ENCODE data around the gene TEX22. TPM values are rescaled to one million over a fixed set of nuclear protein-coding genes. Genes with fewer than 3 reads are reported as not detected.

The TEX22 gene
- total RNA-seq, 1 experiment from 2014 or later, result 2.6 TPM

- TF ChIP-seq CTCF (conservative IDR thresholded peaks at IDR 0.05), result no peak
- TF ChIP-seq EZH2 (IDR thresholded peaks at IDR 0.05; ENCODE audit: low read depth), result no peak
- BruUV-seq (replicated peaks), result no TSS peak
- no peaks in the 10 kb centered on the region for H3K4me1 ChIP-seq (replicated peaks; ENCODE audit: insufficient read depth)
- H3K27me3 ChIP-seq (ENCODE audit: insufficient read depth, low read depth), result no peaks in the 10 kb centered on the region
- intact Hi-C loops (cut with micrococcal nuclease; ENCODE audit: unreplicated experiment), result loop anchor here (5.0 kb wide), 2 partner anchors 148 to 683 kb away; no protein-coding TSS in a partner anchor
- no peaks in the 10 kb centered on the region for H3K9me3 ChIP-seq (ENCODE audit: insufficient read depth, low read depth)
- no peak for DNase-seq
- no peaks in the 10 kb centered on the region for H3K79me2 ChIP-seq (ENCODE audit: low read depth)
- no peak overlapping the region for H3K4me2 ChIP-seq
- no peak overlapping the region for H2AFZ ChIP-seq
- no peaks in the 10 kb centered on the region for H3K9me2 ChIP-seq (ENCODE audit: insufficient read depth)
- no peak overlapping the region for H3K27ac ChIP-seq
- H4K20me1 ChIP-seq (ENCODE audit: insufficient read depth), result no peaks in the 10 kb centered on the region
- peaks cover 10% of the 10 kb centered on the region for H3F3A ChIP-seq (ENCODE audit: insufficient read depth, low read depth)
- POLR2A ChIA-PET (ENCODE audit: unreplicated experiment), result no interaction called here
- H3K4me3 ChIP-seq, result no peak overlapping the region
- CTCF ChIA-PET, result no interaction called here
- H3K36me3 ChIP-seq (ENCODE audit: low read depth), result no peaks in the 10 kb centered on the region
Measured at GRCh38 chr14:105350450-105351244, 47.7 kb upstream of the TEX22 start.

GRCh38 chr14:105351410-105351809 is 46.9 kb upstream of the TEX22 start:
- H3K4me2 ChIP-seq, result no peak overlapping the region
- H3K4me3 ChIP-seq, result no peak overlapping the region
- H3F3A ChIP-seq (ENCODE audit: insufficient read depth, low read depth), result peaks cover 10% of the 10 kb centered on the region
- no peaks in the 10 kb centered on the region for H3K36me3 ChIP-seq (ENCODE audit: low read depth)
- no peaks in the 10 kb centered on the region for H4K20me1 ChIP-seq (ENCODE audit: insufficient read depth)
- H3K9me2 ChIP-seq (ENCODE audit: insufficient read depth), result no peaks in the 10 kb centered on the region
- intact Hi-C loops (cut with micrococcal nuclease; ENCODE audit: unreplicated experiment), result loop anchor here (5.0 kb wide), 2 partner anchors 149 to 684 kb away; no protein-coding TSS in a partner anchor
- TF ChIP-seq CTCF (conservative IDR thresholded peaks at IDR 0.05) (no peak), EZH2 (IDR thresholded peaks at IDR 0.05; ENCODE audit: low read depth) (no peak)
- no peaks in the 10 kb centered on the region for H3K27me3 ChIP-seq (ENCODE audit: insufficient read depth, low read depth)
- no peaks in the 10 kb centered on the region for H3K4me1 ChIP-seq (replicated peaks; ENCODE audit: insufficient read depth)
- CTCF ChIA-PET, result no interaction called here
- POLR2A ChIA-PET (ENCODE audit: unreplicated experiment), result no interaction called here
- no peaks in the 10 kb centered on the region for H3K9me3 ChIP-seq (ENCODE audit: insufficient read depth, low read depth)
- DNase-seq, result no peak
- no peaks in the 10 kb centered on the region for H3K79me2 ChIP-seq (ENCODE audit: low read depth)
- no peak overlapping the region for H2AFZ ChIP-seq
- no TSS peak for BruUV-seq (replicated peaks)
- H3K27ac ChIP-seq, result no peak overlapping the region

GRCh38 chr14:105351920-105352851 is 46.2 kb upstream of the TEX22 start:
- Histone ChIP-seq H3K4me3 (no peak overlapping the region), H3K27ac (no peak overlapping the region), H2AFZ (no peak overlapping the region), H3K36me3 (ENCODE audit: low read depth) (no peaks in the 10 kb centered on the region), H3K4me1 (replicated peaks; ENCODE audit: insufficient read depth) (no peaks in the 10 kb centered on the region), H3K9me2 (ENCODE audit: insufficient read depth) (no peaks in the 10 kb centered on the region), H3K4me2 (no peak overlapping the region), H3K9me3 (ENCODE audit: insufficient read depth, low read depth) (no peaks in the 10 kb centered on the region), H3F3A (ENCODE audit: insufficient read depth, low read depth) (peaks cover 10% of the 10 kb centered on the region), H3K79me2 (ENCODE audit: low read depth) (no peaks in the 10 kb centered on the region), H4K20me1 (ENCODE audit: insufficient read depth) (no peaks in the 10 kb centered on the region), H3K27me3 (ENCODE audit: insufficient read depth, low read depth) (no peaks in the 10 kb centered on the region)
- POLR2A ChIA-PET (ENCODE audit: unreplicated experiment), result no interaction called here
- TF ChIP-seq CTCF (conservative IDR thresholded peaks at IDR 0.05) (peak; percentile 85), EZH2 (IDR thresholded peaks at IDR 0.05; ENCODE audit: low read depth) (no peak)
- DNase-seq, result peak; percentile 79 to 83
- BruUV-seq (replicated peaks), result no TSS peak
- CTCF ChIA-PET, result no interaction called here
- intact Hi-C loops (cut with micrococcal nuclease; ENCODE audit: unreplicated experiment), result loop anchor here (2.0 to 5.0 kb wide), 3 partner anchors 150 to 685 kb away; no protein-coding TSS in a partner anchor

Data from PC-9 (cell line).